Measurements from ENCODE around the gene CA5B. TPM values are rescaled to one million over a fixed set of nuclear protein-coding genes. Genes with fewer than 3 reads are reported as not detected.

Gene CA5B
- polyA plus RNA-seq, 2 of the 4 experiments (the other 2 are of a cell fraction), result 5.2 to 12.5 TPM

DNA sequence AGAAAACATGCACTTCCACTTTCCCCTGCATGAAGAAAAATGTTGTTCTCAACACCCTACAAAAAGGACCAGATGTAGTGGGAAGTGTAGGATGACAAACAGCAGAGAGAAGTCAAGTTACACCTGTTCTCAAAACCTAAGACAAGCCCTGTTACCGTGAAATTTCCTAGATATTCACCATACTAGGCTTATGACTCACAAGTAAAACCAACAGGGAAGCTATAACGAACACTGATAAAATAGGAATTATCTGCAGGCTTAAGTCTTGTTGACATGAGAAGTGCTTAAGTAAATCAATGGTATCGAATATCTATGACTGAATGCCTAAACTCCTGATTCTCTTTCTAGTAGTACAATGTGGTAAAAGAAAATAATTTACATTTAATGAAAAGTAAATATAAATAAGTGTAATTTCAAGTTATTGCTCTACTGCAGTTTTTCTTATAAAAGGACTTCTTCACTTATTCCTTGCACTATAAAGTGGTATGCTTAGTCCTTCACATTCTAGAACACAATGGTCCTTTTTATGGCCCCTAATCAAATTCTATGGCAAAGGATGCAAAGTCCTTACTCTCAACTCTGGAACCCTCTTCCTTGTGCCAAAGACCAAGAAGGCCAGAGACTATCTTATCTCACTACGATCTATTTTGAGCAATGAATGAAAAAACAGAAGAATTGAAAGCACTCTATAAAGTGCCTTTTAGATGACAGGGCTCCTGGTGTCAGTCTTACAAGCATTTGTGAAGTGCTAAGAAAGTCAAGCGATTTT lies 96.9 kb downstream of the CA5B start:
- DNase-seq (ENCODE audit: low read depth in 1 of 2, low spot score in 1 of 2) (no peak), ATAC-seq (no peak), FAIRE-seq (no peak)
- POLR2A ChIA-PET, result no interaction called here
- TF ChIP-seq EHMT2 (IDR thresholded peaks at IDR 0.05; ENCODE audit: low read depth), result no peak
- TF ChIP-seq JUNB (IDR thresholded peaks at IDR 0.05), result no peak
- no peak for TF ChIP-seq MYC (IDR thresholded peaks at IDR 0.05; ENCODE audit: borderline replicate concordance, low read length)
- no peak for TF ChIP-seq REST (IDR thresholded peaks at IDR 0.05)
- no peak for TF ChIP-seq HEYL (CRISPR knock-in tag; IDR thresholded peaks at IDR 0.05)
- no peak for TF ChIP-seq PBX3 (IDR thresholded peaks at IDR 0.05)
- no peak for TF ChIP-seq GATA3 (IDR thresholded peaks at IDR 0.05; ENCODE audit: borderline replicate concordance)
- TF ChIP-seq CHD2 (IDR thresholded peaks at IDR 0.05; ENCODE audit: low read length, partially characterized antibody), result no peak
- TF ChIP-seq FOSB (CRISPR knock-in tag; IDR thresholded peaks at IDR 0.05), result no peak
- no peak for TF ChIP-seq ZFP36 (IDR thresholded peaks at IDR 0.05; ENCODE audit: borderline replicate concordance, partially characterized antibody)
- TF ChIP-seq, protein P1, sequence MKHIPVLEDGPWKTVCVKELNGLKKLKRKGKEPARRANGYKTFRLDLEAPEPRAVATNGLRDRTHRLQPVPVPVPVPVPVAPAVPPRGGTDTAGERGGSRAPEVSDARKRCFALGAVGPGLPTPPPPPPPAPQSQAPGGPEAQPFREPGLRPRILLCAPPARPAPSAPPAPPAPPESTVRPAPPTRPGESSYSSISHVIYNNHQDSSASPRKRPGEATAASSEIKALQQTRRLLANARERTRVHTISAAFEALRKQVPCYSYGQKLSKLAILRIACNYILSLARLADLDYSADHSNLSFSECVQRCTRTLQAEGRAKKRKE (CRISPR knock-in tag; IDR thresholded peaks at IDR 0.05; ENCODE audit: low read depth), result no peak
- TF ChIP-seq EHF (CRISPR knock-in tag; IDR thresholded peaks at IDR 0.05), result no peak
- no peak for TF ChIP-seq CBX8 (IDR thresholded peaks at IDR 0.05)
- Histone ChIP-seq H3K4me2 (no peak overlapping the region), H3K4me3 (no peak overlapping the region), H3K9me3 (no peaks in the 10 kb centered on the region), H3K4me1 (no peaks in the 10 kb centered on the region), H3K27ac (no peak overlapping the region)
- 69% methylated on average over 5 of the region's 5 CpGs for WGBS (ENCODE audit: missing lambda C conversion rate)
- CTCF ChIA-PET, result no interaction called here

Small RNAs within 50 kb of the gene (small RNA-seq; reads per million reads assigned to genes)
- 0 reads per million in 6 experiments for gene RF00409

Other genes starting within 250 kb of the CA5B start
- gene PIR, start 244.9 kb upstream of the CA5B start, polyA plus RNA-seq (2011; rRNA removed), result 99.8 and 120 TPM in 2 replicates
- 62.7 to 66.0 TPM (median 63.3 TPM) in 3 replicates for gene PIR, start 244.9 kb upstream of the CA5B start, polyA plus RNA-seq (2017; fragmentation: RNase III; extraction: RNeasy Plus Mini Kit Qiagen cat#74134 plus additional on column Dnase treatment)
- not detected in 2 replicates for gene BMX, start 237.5 kb upstream of the CA5B start, polyA plus RNA-seq (2011; rRNA removed)
- not detected in 3 replicates for gene BMX, start 237.5 kb upstream of the CA5B start, polyA plus RNA-seq (2017; fragmentation: RNase III; extraction: RNeasy Plus Mini Kit Qiagen cat#74134 plus additional on column Dnase treatment)
- 0.06 TPM in 1 of 2 replicates, not detected in the other for gene ACE2, start 137.3 kb upstream of the CA5B start, polyA plus RNA-seq (2011; rRNA removed)
- gene ACE2, start 137.3 kb upstream of the CA5B start, polyA plus RNA-seq (2017; fragmentation: RNase III; extraction: RNeasy Plus Mini Kit Qiagen cat#74134 plus additional on column Dnase treatment), result not detected in 3 replicates
- gene CLTRN, start 73.5 kb upstream of the CA5B start, polyA plus RNA-seq (2011; rRNA removed), result 2.5 and 2.6 TPM in 2 replicates
- 0.46 to 0.84 TPM (median 0.76 TPM) in 3 replicates for gene CLTRN, start 73.5 kb upstream of the CA5B start, polyA plus RNA-seq (2017; fragmentation: RNase III; extraction: RNeasy Plus Mini Kit Qiagen cat#74134 plus additional on column Dnase treatment)
- gene ZRSR2, start 52.2 kb downstream of the CA5B start, polyA plus RNA-seq (2011; rRNA removed), result 8.5 and 10.5 TPM in 2 replicates
- gene ZRSR2, start 52.2 kb downstream of the CA5B start, polyA plus RNA-seq (2017; fragmentation: RNase III; extraction: RNeasy Plus Mini Kit Qiagen cat#74134 plus additional on column Dnase treatment), result 11.0 to 12.0 TPM (median 11.7 TPM) in 3 replicates
- gene AP1S2, start 116.5 kb downstream of the CA5B start, polyA plus RNA-seq (2011; rRNA removed), result 14.7 and 18.5 TPM in 2 replicates
- gene AP1S2, start 116.5 kb downstream of the CA5B start, polyA plus RNA-seq (2017; fragmentation: RNase III; extraction: RNeasy Plus Mini Kit Qiagen cat#74134 plus additional on column Dnase treatment), result 15.8 to 17.4 TPM (median 17.1 TPM) in 3 replicates

All from A549 (cell line).